Liver (tissue), 9 donors: Measurements from ENCODE around the gene CELA1. TPM values are rescaled to one million over a fixed set of nuclear protein-coding genes. Genes with fewer than 3 reads are reported as not detected.

Source experiments
- DNase-seq: peaks from one replicate; pipeline ENCODE4 v3.0.0-alpha.2; 2017; ENCODE audit warnings: low spot score
- H3K27ac ChIP-seq, 2 donors: one replicate each; pipeline ENCODE4 v1.7.0; 2013; ENCODE audit warnings: inconsistent platforms in 2 of 2, low read length in 2 of 2, control low read depth in 1 of 2, low read depth in 1 of 2, mild to moderate bottlenecking in 1 of 2
- H3K27me3 ChIP-seq, 4 donors: one replicate each; pipeline versions ENCODE4 v1.6.1 to v1.7.0; 2013; ENCODE audit warnings: low read length in 3 of 4, inconsistent platforms in 1 of 4, mild to moderate bottlenecking in 1 of 4, moderate library complexity in 1 of 4; ENCODE audit not compliant: control insufficient read depth in 4 of 4, insufficient read depth in 4 of 4
- H3K36me3 ChIP-seq, 4 donors: one replicate each; pipeline versions ENCODE4 v1.6.1 to v1.7.0; 2013; ENCODE audit warnings: low read length in 3 of 4, mild to moderate bottlenecking in 3 of 4, low read depth in 1 of 4, moderate library complexity in 1 of 4; ENCODE audit not compliant: control insufficient read depth in 4 of 4, insufficient read depth in 3 of 4
- H3K4me1 ChIP-seq, 4 donors: one replicate each; pipeline versions ENCODE4 v1.6.1 to v1.7.0; 2013; ENCODE audit warnings: low read length in 3 of 4, mild to moderate bottlenecking in 3 of 4, moderate library complexity in 1 of 4; ENCODE audit not compliant: control insufficient read depth in 4 of 4, insufficient read depth in 4 of 4
- H3K4me3 ChIP-seq, 3 donors: one replicate each; pipeline versions ENCODE4 v1.6.1 to v1.7.0; 2013; ENCODE audit warnings: low read length in 3 of 3, control low read depth in 1 of 3, low read depth in 1 of 3, mild to moderate bottlenecking in 1 of 3
- H3K9ac ChIP-seq, 2 donors: one replicate each; pipeline ENCODE4 v1.7.0; 2013; ENCODE audit warnings: low read length in 2 of 2, mild to moderate bottlenecking in 2 of 2, moderate library complexity in 2 of 2, control low read depth in 1 of 2, low read depth in 1 of 2
- H3K9me3 ChIP-seq, 4 donors: one replicate each; pipeline versions ENCODE4 v1.6.1 to v1.7.0; 2013; ENCODE audit warnings: low read length in 3 of 4; ENCODE audit not compliant: control insufficient read depth in 4 of 4
- ATF3 ChIP-seq: IDR thresholded peaks from 2 replicates; pipeline ENCODE4 v1.6.1; 2016; ENCODE audit warnings: antibody characterized with exemption
- EGR1 ChIP-seq, 2 donors: IDR thresholded peaks; 2 replicates each; pipeline ENCODE4 v1.6.1; 2016 to 2018; ENCODE audit warnings: antibody characterized with exemption in 2 of 2, low read depth in 2 of 2
- GABPA ChIP-seq, 2 donors: IDR thresholded peaks in 1 of 2; conservative IDR thresholded peaks in 1 of 2; 2 replicates each; pipeline ENCODE4 v1.6.1; 2016; ENCODE audit warnings: antibody characterized with exemption in 2 of 2, mild to moderate bottlenecking in 1 of 2, moderate library complexity in 1 of 2
- HNF4A ChIP-seq, 2 donors: conservative IDR thresholded peaks; 2 replicates each; pipeline ENCODE4 v1.6.1; 2016; ENCODE audit warnings: antibody characterized with exemption in 2 of 2, mild to moderate bottlenecking in 2 of 2
- HNF4G ChIP-seq: IDR thresholded peaks from 2 replicates; pipeline ENCODE4 v1.6.1; 2016; ENCODE audit warnings: antibody characterized with exemption
- NR2F2 ChIP-seq: IDR thresholded peaks from 2 replicates; pipeline ENCODE4 v1.6.1; 2016; ENCODE audit warnings: antibody characterized with exemption
- RAD21 ChIP-seq, 2 donors: IDR thresholded peaks; 2 replicates each; pipeline ENCODE4 v1.6.1; 2016; ENCODE audit warnings: antibody characterized with exemption in 2 of 2, mild to moderate bottlenecking in 2 of 2
- RXRA ChIP-seq, 2 donors: IDR thresholded peaks; 2 replicates each; pipeline ENCODE4 v1.6.1; 2017 to 2018; ENCODE audit warnings: antibody characterized with exemption in 2 of 2, mild to moderate bottlenecking in 1 of 2
- SP1 ChIP-seq: IDR thresholded peaks from 2 replicates; pipeline ENCODE4 v1.6.1; 2018; ENCODE audit warnings: antibody characterized with exemption, mild to moderate bottlenecking
- TAF1 ChIP-seq: conservative IDR thresholded peaks from 2 replicates; pipeline ENCODE4 v1.6.1; 2016; ENCODE audit warnings: antibody characterized with exemption, mild to moderate bottlenecking
- YY1 ChIP-seq: IDR thresholded peaks from 2 replicates; pipeline ENCODE4 v1.6.1; 2016; ENCODE audit warnings: antibody characterized with exemption, mild to moderate bottlenecking
- WGBS: extraction: QIAGEN DNeasy Blood & Tissue Kit; methylation state at CpG from one replicate; pipeline ENCODE4 v1.1.7; 2013; 5-methylcytosine and 5-hydroxymethylcytosine counted together
- polyA plus RNA-seq, 2 donors: library from polyadenylated mRNA; stranded (reverse) in 1 of 2; unstranded in 1 of 2; fragments of 200-250 nt in 1 of 2; fragments of >200 nt in 1 of 2; fragmentation: Nextera tagmentation in 1 of 2; extraction: Ambion mirVana in 1 of 2; gene quantifications; one replicate each; pipeline versions ENCODE4 v1.2.1 to v1.2.3, GENCODE V29; 2013 to 2015
- total RNA-seq, 2 donors: library from RNA; depleted of rRNA; stranded (reverse); fragments of >200 nt; gene quantifications; one replicate each; pipeline ENCODE4 v1.2.3, GENCODE V29; 2014
- TF ChIP-seq, protein P1 (sequence below): IDR thresholded peaks from 2 replicates; pipeline ENCODE4 v1.6.1; 2016; ENCODE audit warnings: antibody characterized with exemption
- TF ChIP-seq, protein P2 (sequence below): fragments of 150-350 bp; IDR thresholded peaks from 2 replicates; pipeline ENCODE4 v1.5.1; 2017; ENCODE audit warnings: improper control_type of control experiment, low read depth, low read length; ENCODE audit not compliant: missing input control
- donor health status: healthy.
- donor health status: healthy.
- donor health status: healthy.
- donor health status: healthy.
- donor health status: healthy.

Gene CELA1
- total and polyA plus RNA-seq, 4 donors: not detected

DNA sequence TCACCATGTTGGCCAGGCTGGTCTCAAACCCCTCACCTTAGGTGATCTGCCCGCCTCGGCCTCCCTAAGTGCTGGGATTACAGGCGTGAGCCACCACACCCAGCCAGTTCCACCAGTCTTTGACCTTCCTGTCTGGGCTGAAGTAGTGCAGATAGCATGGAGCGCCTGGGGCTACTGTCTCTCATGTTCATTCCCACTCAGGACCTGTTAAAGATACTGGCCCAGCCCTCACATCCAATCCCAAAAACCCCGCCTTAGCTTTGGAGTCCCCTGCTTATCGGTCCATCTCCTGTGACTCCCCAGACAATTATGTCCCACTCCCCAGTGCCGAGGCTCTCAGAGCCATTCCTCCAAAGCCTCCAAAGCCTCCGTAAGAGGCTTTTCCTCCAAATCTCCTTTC lies 12.0 kb upstream of the CELA1 start:
- no peaks in the 10 kb centered on the region for H3K27me3 ChIP-seq
- 96% methylated on average over 8 of the region's 8 CpGs for WGBS
- no peaks in the 10 kb centered on the region for H3K4me1 ChIP-seq
- H3K4me3 ChIP-seq: no peak overlapping the region
- H3K9me3 ChIP-seq: no peaks in the 10 kb centered on the region
- TF ChIP-seq YY1: no peak
- TF ChIP-seq TAF1: no peak
- TF ChIP-seq ATF3: no peak
- TF ChIP-seq HNF4A (conservative IDR thresholded peaks at IDR 0.05): no peak
- TF ChIP-seq GABPA (IDR thresholded peaks at IDR 0.05 in 1 of 2, conservative IDR thresholded peaks at IDR 0.05 in 1 of 2): no peak
- TF ChIP-seq SP1: no peak
- TF ChIP-seq RAD21 (IDR thresholded peaks at IDR 0.05): no peak
- TF ChIP-seq, protein P1, sequence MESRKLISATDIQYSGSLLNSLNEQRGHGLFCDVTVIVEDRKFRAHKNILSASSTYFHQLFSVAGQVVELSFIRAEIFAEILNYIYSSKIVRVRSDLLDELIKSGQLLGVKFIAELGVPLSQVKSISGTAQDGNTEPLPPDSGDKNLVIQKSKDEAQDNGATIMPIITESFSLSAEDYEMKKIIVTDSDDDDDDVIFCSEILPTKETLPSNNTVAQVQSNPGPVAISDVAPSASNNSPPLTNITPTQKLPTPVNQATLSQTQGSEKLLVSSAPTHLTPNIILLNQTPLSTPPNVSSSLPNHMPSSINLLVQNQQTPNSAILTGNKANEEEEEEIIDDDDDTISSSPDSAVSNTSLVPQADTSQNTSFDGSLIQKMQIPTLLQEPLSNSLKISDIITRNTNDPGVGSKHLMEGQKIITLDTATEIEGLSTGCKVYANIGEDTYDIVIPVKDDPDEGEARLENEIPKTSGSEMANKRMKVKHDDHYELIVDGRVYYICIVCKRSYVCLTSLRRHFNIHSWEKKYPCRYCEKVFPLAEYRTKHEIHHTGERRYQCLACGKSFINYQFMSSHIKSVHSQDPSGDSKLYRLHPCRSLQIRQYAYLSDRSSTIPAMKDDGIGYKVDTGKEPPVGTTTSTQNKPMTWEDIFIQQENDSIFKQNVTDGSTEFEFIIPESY: no peak
- no peak for TF ChIP-seq NR2F2
- TF ChIP-seq, protein P2, sequence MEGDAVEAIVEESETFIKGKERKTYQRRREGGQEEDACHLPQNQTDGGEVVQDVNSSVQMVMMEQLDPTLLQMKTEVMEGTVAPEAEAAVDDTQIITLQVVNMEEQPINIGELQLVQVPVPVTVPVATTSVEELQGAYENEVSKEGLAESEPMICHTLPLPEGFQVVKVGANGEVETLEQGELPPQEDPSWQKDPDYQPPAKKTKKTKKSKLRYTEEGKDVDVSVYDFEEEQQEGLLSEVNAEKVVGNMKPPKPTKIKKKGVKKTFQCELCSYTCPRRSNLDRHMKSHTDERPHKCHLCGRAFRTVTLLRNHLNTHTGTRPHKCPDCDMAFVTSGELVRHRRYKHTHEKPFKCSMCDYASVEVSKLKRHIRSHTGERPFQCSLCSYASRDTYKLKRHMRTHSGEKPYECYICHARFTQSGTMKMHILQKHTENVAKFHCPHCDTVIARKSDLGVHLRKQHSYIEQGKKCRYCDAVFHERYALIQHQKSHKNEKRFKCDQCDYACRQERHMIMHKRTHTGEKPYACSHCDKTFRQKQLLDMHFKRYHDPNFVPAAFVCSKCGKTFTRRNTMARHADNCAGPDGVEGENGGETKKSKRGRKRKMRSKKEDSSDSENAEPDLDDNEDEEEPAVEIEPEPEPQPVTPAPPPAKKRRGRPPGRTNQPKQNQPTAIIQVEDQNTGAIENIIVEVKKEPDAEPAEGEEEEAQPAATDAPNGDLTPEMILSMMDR: no peak
- DNase-seq: no peak
- H3K9ac ChIP-seq: no peak overlapping the region
- H3K36me3 ChIP-seq: no peaks in the 10 kb centered on the region
- H3K27ac ChIP-seq: no peak overlapping the region

DNA sequence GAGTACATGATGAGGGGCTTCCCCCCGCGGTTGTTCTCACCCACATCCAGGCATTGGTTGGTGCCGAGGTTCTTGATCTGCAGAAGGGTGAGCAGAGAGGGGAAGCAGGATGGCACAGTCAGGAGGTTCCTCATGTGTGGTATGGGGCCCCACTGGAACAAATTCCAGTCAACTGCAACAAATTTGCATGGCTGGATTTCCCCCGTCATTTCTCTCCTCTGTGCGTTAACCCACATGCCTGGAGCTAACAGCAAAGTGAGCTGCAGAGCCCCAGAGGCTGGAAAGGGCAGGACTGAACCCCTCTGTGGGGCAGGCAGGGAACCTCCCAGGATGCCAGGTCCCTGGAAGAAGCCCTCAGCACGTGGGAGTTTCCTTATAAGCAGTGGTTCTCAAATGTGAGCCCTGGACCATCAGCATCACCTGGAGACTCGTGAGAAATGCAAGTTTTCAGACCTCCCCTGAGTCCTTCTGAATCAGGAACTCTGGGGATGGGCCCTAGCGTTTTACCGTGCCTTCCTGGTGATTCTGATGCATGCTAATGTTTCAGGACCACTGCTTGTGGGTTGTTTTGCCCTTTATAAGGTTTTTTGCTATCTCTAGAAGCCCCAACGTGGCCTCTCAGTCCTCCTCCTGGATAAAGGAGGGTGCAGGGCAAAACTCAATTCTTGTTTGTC lies 11.0 kb upstream of the CELA1 start:
- no peak overlapping the region for H3K4me3 ChIP-seq
- H3K27ac ChIP-seq: no peak overlapping the region
- H3K9ac ChIP-seq: no peak overlapping the region
- no peaks in the 10 kb centered on the region for H3K9me3 ChIP-seq
- H3K4me1 ChIP-seq: no peaks in the 10 kb centered on the region
- no peak for DNase-seq
- TF ChIP-seq YY1 (no peak), RXRA (IDR thresholded peaks at IDR 0.05) (no peak), RAD21 (IDR thresholded peaks at IDR 0.05) (no peak), NR2F2 (no peak), TAF1 (no peak), EGR1 (IDR thresholded peaks at IDR 0.05; ENCODE audit: low read depth in 2 of 2) (no peak), HNF4G (no peak)
- TF ChIP-seq, protein P1: no peak
- TF ChIP-seq, protein P2: no peak
- no peaks in the 10 kb centered on the region for H3K27me3 ChIP-seq
- H3K36me3 ChIP-seq: no peaks in the 10 kb centered on the region
- WGBS: 87% methylated on average over 10 of the region's 10 CpGs
